ENCODE measurements around the gene GPRC5C.

- TF ChIP-seq TAF1 (conservative IDR thresholded peaks at IDR 0.05) (peak; percentile 80), ATF3 (IDR thresholded peaks at IDR 0.05) (peak; percentile 25), CTCF (IDR thresholded peaks at IDR 0.05; ENCODE audit: low read depth, low read length, missing input control) (no peak), MAX (IDR thresholded peaks at IDR 0.05) (peak; percentile 63), GABPA (IDR thresholded peaks at IDR 0.05 in 1 of 2, conservative IDR thresholded peaks at IDR 0.05 in 1 of 2) (no peak), SP1 (IDR thresholded peaks at IDR 0.05) (peak; percentile 76), REST (IDR thresholded peaks at IDR 0.05) (peak; percentile 79), RAD21 (IDR thresholded peaks at IDR 0.05) (peak in 1 of 2 donors; percentile 48), EGR1 (IDR thresholded peaks at IDR 0.05; ENCODE audit: low read depth in 2 of 2) (peak; percentile 96 to 98), YY1 (IDR thresholded peaks at IDR 0.05) (peak; percentile 53), FOXA1 (IDR thresholded peaks at IDR 0.05) (peak; percentile 51)
Measured at GRCh38 chr17:74431568-74432423, at the start of gene GPRC5C.

Measured in liver (tissue), 3 donors.